ENCODE data around the gene SNAP29. TPM values are rescaled to one million over a fixed set of nuclear protein-coding genes. Genes with fewer than 3 reads are reported as not detected.

Gene SNAP29
- polyA plus RNA-seq, 3 donors: 26.7 to 35.0 (median 31.0) TPM

DNA sequence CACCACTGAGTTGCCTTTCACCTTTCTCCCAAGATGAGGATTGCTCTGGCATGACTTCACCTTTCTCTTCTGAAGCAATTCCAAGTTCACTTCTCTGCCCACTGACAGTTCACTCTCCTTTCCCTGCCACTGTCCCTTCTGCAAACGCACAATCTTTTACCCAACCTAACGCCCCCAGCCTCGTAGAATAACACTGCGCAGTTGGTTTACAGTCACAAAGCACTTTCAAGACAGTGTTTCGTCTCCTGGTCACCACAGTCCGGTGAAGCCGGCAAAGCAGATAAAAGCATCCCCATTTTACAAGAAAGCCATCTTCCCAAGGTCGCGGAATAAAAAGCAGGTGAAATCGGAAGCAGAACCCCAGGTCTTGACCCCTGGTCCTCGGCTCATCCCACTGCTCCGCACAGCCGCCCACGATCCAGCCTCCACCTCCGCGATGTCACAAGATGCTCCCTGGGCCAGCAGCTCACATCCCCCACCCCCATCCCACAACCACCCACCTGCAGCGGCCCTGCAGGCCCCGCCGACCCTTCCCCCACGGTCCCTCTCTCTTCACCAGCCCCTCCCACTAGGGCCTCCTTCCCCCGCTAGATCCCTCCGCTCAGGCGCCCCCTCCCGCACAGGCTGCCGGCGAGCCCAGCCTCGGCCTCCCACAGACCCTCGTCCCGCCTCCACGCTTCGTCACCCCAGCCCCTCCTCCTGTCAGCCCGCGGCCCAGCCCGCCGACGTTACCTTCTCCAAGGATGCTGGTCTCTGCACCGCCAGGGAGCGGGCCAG lies 781 bp upstream of the SNAP29 start:
- DNase-seq (ENCODE audit: extremely low read depth in 1 of 11, low read depth in 9 of 11, low spot score in 4 of 11): peak; percentile 64 to 84 (median 79)

DNA sequence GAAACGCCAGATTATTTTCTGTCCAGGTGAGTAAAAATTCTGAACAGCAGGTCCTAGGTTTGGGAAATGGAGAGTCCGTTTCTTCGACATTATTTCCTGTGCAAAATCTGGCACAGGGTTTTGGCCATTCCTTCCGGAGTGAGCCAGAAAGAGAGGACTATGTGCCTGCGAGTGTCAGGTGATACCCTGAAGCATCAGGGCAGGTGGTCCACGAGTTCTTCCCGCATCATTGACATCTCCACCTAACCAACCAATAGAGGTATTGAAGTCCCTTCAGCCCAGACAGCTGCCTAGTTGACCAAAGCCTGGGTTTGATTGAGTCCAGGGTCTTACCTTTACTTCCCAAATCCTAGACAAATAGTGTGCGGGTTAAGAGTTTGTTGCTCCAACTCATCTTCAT lies 808 bp downstream of the SNAP29 start:
- no peak for DNase-seq (ENCODE audit: extremely low read depth in 1 of 11, low read depth in 9 of 11, low spot score in 4 of 11)

DNA sequence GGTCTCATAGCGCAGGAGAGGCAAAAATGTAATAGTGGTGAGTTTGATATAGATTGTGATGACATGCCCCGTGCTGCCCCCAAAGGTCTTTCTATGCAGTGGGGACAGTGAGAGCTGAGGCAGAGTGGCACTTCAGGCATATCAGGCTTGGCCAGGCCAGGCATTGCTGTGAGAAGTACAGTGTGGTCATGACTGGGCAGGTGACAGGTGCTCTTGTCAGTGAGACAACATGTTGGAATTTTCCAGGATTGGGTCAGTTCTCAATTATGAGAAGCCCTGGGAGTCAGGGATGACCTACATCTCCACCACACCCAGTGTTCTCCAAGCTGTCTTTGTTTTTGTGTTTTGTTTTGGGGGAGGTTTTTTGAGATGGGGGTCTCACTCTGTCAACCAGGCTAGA lies 3.7 kb downstream of the SNAP29 start:
- no peak for DNase-seq (ENCODE audit: extremely low read depth in 1 of 11, low read depth in 9 of 11, low spot score in 4 of 11)

DNA sequence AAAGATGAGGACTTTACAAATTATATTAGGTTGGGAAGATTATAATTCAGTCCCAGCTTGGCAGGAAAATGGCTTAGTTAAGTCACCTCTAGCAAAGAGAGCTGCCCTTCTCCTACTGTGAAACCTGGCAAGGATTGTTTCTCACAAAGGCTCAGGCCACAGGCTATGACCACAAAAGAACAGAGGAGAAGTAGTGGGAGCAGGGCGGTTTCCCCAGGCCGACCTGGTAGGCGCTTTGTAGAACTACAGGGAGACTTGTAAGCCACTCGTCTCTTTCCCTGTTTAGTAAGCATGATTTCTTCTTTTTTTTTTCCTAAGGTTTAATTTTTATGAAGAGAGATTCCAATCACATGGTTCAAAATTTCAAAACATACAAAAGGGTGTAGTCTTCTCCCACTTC lies 4.6 kb downstream of the SNAP29 start:
- DNase-seq (ENCODE audit: extremely low read depth in 1 of 11, low read depth in 9 of 11, low spot score in 4 of 11): no peak

DNA sequence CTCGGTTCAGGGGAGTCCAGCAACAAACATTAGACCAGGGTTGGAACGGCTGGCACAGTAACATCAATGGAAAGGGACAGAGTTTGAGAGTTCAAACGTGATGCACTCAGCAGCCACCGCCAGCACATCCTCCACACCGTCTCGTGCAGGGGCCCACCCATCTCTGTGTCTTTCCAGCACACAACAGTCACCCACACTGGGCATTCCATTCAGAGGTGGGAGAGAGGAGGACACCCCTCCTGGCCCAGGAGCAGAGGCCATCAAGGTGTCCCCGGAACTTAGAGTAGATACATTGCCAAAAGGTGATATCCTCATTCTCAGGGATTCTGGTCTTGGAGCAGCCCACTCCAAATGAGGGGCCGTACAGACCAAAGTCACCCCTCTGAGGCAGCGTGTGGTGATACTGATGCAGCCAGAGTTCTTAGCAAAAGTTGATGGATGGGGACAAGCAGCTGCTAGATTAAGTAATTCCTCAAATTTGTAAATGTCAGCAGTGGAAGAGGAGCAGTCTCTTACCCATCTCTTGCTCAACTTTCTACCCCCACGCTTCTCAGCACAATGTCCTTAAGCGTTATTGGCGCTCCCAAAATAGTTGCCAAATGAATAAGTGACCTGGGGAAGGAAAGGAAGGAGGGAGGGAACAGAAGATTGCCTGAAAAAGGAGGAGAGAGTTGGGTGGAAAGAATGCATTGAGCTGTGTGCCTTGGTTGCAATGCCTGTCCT lies 5.5 kb downstream of the SNAP29 start:
- no peak for DNase-seq (ENCODE audit: extremely low read depth in 1 of 11, low read depth in 9 of 11, low spot score in 4 of 11)

DNA sequence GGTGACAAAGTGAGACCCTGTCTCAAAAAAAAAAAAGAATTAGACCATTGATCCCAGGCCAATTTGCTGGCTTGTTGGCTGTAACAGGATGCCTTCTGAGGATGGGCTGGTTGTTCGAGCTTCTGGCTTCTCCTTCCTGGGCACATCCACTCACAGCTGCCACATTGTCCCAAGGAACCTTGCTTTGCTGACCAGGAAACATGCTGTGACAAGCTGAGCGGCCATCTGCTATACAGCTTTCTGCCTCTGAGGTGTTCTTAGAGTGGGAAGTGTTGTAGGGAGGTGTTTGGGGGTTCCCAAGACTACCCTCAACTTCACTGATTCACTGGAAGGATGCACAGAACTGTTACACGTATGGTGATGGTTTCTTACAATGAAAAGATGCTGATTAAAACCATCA lies 6.5 kb downstream of the SNAP29 start:
- no peak for DNase-seq (ENCODE audit: extremely low read depth in 1 of 11, low read depth in 9 of 11, low spot score in 4 of 11)

DNA sequence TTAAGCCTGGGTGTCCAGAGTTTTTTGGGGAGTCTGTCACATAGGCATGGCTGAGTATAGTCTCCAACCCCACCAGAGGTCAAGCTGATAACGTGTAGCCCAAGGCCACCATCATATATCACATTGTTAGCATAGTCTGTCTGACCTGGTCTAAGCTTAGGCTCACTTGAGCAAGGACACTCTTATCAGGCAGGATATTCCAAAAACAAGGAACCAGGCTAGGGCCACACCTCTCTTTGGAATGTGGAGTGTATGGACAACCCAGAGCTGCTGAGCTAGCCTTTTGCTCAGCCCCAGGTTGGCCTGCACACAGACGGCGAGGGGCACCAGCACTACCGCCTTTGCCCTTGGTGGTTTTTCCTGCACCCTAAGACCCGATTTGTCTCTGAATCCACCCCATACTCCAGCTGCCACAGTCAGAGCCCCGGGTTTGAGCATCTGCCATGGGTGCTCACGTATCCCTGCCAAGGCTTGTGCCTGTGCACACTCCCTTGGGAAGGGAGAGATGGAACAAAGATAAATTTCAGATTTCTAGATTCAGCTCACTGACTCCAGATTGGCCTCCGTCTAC lies 7.2 kb downstream of the SNAP29 start:
- no peak for DNase-seq (ENCODE audit: extremely low read depth in 1 of 11, low read depth in 9 of 11, low spot score in 4 of 11)

DNA sequence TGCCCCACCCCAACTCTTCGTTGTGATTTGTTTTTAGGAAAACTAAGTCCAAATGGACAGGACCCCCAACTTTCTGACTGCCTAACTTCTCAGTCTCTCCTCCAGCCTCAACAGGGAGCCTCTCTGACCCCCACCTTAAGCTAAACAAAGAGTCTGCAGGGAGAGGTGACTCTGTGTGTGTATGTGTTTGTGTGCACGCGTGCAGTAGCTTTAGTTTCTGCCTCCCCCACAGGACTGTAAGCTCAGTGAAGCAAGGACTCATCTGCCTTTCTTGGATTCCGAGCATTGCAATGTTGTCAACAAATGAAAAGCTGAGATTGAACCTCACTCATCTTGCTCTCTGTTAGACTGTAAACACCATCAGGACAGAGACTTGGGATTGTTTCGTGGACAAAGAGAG lies 7.9 kb downstream of the SNAP29 start:
- peak in 4 of 11 donors; percentile 33 to 53 (median 43) for DNase-seq (ENCODE audit: extremely low read depth in 1 of 11, low read depth in 9 of 11, low spot score in 4 of 11)

DNA sequence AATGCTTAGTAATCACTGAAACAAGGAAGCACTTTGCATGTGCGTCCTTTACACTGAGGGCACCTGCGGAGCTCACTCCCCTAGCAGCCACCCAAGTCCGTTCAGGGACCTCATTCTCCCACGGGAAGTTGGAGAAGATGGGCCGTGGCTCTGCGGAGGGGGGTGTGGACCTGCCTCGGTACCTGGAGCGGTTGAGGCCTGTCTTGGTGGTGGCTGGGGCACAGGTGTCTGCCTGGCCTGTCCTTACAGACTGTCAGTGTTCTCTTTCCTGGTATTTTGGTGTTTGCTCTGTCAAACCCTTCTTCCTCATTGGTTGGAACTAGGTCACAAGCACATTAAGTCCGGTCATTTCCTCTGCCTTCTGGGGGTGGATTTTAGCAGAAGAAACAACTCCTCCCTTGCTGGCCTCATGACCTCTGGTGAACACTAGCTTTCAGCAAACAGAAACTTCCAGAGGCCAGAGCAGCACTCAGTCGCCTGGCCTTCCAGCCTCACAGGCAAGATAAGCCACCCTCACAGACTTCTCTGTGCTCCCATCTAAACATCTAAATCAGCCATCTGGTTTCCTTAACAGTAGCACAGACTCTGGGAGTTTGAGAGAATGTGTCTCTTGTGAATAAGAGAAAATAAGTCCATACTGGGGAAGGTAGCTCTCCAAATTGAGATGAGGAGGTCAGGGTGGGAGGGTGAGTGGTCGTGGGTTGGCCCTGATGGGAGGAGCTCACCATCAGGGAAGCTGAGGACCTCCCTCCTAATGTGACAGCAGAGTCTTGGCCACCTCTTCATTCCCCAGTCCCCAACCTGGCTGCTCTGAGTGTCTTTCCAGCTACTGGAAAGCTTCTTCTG lies 8.6 kb downstream of the SNAP29 start:
- peak in 4 of 11 donors; percentile 33 to 51 (median 40) for DNase-seq (ENCODE audit: extremely low read depth in 1 of 11, low read depth in 9 of 11, low spot score in 4 of 11)

DNA sequence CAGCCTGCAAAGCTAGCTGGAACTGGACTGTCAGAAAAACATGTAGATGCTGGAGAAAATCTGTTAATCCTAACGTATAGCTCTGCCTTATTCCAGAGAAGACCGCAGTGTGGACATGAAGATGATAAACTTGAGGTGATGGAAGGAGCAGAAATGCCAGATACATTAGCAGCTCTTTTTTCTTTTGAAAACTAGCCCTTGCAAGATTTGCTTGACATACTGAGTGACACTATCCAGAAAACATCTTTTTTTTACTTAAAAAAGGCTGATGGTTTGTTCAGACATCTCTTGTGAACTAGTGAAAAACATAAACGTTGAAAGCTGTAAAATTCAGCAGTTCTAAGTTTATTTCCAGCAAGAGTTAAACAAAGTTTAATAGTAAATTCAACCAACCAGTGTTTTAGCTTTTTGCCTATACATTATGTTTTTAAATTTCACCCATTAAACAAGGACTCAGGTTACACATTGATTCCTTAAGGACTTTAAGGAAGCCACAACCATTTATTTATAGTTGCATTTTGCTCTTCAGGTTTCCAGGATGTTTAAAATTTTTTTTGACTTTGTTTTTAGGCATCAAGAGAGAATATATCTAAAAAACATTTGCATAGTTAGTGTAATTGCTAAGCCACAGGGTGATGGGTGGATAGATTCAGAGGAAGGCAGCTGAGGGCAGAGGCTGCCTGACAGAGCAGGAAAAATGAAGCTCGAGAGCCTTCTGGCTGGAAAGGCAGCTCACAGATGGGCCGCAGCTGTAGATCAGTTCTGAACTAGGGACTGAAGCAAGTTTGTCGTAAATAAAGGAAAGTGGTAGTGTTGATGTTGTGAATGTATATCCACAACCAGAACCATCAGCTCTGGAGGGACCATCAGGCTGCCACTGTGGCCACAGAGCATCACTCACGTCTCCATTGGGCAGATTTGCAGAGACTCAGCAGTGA lies 9.5 kb downstream of the SNAP29 start:
- DNase-seq (ENCODE audit: extremely low read depth in 1 of 11, low read depth in 9 of 11, low spot score in 4 of 11): no peak

DNA sequence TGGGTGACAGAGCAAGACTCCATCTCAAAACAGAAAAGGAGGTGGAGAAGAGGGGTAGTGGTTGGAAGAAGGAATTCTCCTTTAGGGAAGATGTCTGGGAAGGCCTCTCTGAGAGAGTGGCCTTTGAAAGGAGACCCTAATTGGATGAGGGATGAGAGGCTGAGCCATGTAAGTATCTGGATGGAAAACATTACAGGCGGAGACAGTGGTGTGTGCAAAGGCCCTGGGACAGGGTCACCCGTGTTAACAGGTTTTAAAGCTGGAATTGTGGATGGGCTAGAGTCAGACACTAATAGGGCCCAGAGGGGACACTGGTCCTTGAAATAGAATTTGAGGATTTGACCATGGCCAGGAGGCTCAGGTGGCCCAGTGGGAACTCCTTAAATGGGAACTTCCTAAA lies 10.4 kb downstream of the SNAP29 start:
- no peak for DNase-seq (ENCODE audit: extremely low read depth in 1 of 11, low read depth in 9 of 11, low spot score in 4 of 11)

DNA sequence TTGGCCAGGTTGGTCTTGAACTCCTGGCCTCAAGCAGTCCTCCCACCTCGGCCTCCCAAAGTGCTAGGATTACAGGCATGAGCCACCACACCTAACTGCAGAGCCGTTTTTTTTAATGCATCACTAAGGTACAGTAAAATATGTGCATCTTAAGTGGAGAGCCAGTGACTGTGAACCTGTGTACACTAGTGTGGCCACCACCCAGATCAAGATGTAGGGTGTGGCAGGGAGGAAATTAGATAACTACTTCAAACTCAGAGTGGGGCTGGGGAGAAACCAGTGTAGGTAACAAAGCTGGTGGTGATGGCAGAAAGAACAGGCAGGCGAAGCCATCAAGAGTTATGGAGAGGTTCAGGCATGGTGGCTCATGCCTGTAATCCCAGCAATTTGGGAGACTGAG lies 14.4 kb downstream of the SNAP29 start:
- DNase-seq (ENCODE audit: extremely low read depth in 1 of 11, low read depth in 9 of 11, low spot score in 4 of 11): no peak

DNA sequence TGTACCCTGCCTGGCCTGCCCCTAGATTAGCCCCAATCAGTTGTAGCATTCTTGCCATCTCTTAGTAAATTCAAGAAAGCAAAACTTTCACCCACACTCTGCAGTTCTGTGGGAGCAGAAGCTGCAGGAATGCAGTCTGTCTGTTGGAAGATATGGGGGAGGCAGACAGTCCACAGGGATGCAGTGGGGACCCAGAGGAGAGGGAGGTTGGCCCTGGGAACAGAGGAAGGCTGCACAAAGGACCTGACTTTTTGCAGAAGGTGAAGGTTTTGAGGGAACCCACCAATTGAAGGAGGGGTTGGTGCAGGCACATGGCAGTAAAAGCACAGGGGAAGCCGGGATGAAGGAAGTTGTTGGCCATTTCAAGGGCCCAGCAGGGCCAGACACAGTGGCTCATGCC lies 16.5 kb downstream of the SNAP29 start:
- no peak for DNase-seq (ENCODE audit: extremely low read depth in 1 of 11, low read depth in 9 of 11, low spot score in 4 of 11)

DNA sequence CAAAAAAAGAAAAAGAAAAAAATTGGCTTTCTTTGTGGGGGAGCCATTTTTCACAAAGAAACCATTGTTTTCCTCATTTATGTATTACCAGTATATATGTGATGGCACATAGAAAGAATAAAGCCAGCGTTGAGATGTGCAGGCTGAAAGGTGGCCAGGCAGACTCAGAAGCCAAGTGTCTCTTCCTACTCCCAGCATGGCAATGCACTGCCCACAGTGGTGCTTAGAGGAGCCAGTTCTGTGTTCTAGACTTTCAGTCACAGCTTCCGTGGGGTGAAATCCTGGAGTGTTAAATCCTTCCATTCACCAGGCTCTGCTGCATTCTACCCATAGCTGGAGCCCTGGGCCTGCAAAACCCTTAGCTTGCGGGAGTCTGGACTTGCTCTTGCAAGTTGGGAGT lies 18.9 kb downstream of the SNAP29 start:
- DNase-seq (ENCODE audit: extremely low read depth in 1 of 11, low read depth in 9 of 11, low spot score in 4 of 11): no peak

DNA sequence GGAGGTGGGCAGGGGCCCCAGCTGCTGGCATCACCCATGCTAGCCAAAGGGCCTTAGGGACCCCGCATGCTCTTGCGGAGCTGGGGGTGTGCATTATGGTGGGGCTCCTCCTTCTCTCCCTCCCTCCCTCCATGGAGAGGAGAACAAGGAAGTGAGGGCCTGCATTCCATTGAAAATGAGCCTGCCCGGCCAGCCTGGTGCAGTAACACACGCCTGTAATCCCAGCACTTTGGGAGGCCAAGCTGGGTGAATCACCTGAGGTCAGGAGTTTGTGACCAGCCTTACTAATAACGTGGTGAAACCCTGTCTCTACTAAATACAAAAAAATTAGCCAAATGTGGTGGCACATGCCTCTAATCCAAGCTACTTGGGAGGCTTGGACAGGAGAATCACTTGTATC lies 22.4 kb downstream of the SNAP29 start:
- DNase-seq (ENCODE audit: extremely low read depth in 1 of 11, low read depth in 9 of 11, low spot score in 4 of 11): no peak

DNA sequence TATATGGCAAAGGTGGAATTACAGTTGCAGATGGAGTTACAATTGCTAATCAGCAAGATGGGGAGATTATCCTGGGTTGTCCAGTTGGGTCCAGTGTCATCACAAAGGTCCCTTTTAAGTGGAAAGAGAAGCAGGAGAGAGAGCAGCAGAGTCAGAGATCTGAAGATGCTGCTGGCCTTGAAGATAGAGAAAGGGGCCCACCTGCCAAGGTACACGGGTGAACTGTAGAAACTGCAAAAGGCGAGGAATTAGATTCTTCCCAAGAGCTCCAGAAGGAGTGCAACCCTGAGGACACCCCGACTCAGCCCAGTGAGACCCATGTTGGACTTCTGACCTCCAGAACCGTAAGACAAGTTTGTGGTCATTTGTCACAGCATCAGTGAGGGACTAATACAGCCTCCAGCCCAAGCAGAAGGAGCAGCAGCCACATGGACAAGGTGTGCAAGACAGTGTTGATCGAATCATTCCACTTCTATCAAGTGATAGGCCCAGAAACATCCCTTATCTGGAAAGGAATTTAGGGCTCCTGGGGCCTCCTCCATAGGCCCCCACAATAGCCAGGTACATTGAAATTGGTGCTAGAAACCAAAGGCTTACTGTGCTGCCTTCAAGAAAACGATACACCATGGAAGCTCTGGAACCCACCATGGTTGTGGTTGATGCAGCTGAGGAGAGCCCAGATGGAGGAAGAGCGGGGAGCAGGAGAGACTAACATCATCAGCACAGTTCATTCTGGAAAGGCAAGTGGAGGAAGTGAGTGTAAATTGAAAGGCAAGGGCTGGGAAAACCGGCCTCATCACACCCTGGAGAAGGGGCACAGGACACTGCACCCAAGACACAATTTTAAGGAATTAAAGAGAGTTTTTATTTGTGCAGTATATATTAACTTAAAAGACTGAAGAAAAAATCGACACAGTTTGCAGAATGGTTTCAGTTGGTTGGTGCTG lies 23.3 kb downstream of the SNAP29 start:
- DNase-seq (ENCODE audit: extremely low read depth in 1 of 11, low read depth in 9 of 11, low spot score in 4 of 11): no peak

DNA sequence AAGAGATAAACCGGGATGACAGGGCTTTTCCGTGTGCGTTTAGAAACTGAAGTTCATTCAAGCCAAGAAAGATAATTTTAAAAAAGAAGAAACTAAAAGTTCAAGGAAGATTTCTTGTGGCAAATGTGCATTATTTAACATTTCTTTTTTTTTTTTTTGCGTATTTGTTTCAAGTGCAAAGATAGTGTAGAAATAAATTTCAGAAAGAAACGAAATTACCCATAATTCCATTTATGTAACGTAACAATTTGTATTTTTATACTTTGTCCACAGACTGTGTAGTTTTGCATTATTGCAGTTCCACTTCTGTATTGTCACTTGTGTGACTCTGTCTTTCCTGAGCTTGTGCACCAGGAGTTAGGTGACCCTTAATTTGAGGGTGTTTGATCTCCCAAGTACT lies 24.0 kb downstream of the SNAP29 start:
- no peak for DNase-seq (ENCODE audit: extremely low read depth in 1 of 11, low read depth in 9 of 11, low spot score in 4 of 11)

Data from renal cortex interstitium (tissue), 11 donors.